ENCODE measurements around the gene TBCC.
A peak's percentile ranks its signal among the peaks of the same experiment; 100 is the strongest.
"Not testable (repeated sequence)": the region's sequence is repeated elsewhere in the genome, so short reads cannot be mapped to it uniquely, and the experiment has no call there.

TBCC gene
- 88.2 to 100 (median 92.9) reads per million in 4 experiments for total RNA-seq

GRCh38 chr6:42745640-42746462, at the start of gene TBCC:
Gene TBCC (minus strand): TSS chr6:42746103. CDS start chr6:42746073, 30 bp downstream.
- peak; percentile 94 for DNase-seq

- DNase-seq: no peak
Observed at GRCh38 chr6:42795651-42796050, 49.7 kb upstream of the TBCC start.

- no peak for DNase-seq
Observed at GRCh38 chr6:42791706-42792320, 45.9 kb upstream of the TBCC start.

- DNase-seq: no peak
Observed at GRCh38 chr6:42790549-42791181, 44.8 kb upstream of the TBCC start.

- DNase-seq: no peak
Observed at GRCh38 chr6:42788671-42789070, 42.8 kb upstream of the TBCC start.

- no peak for DNase-seq
Observed at GRCh38 chr6:42787063-42787472, 41.2 kb upstream of the TBCC start.

GRCh38 chr6:42786525-42786985, 40.7 kb upstream of the TBCC start:
- DNase-seq: no peak

GRCh38 chr6:42784717-42785498, 39.0 kb upstream of the TBCC start:
- DNase-seq: no peak

- DNase-seq: no peak
Observed at GRCh38 chr6:42783876-42784642, 38.2 kb upstream of the TBCC start.

- DNase-seq: peak; percentile 63
Observed at GRCh38 chr6:42783177-42783875, 37.4 kb upstream of the TBCC start.

- peak; percentile 68 for DNase-seq
Observed at GRCh38 chr6:42782689-42783176, 36.8 kb upstream of the TBCC start.

- peak; percentile 63 for DNase-seq
Observed at GRCh38 chr6:42781796-42782688, 36.1 kb upstream of the TBCC start, which contains the start of gene BICRAL. Gene BICRAL (plus strand): TSS chr6:42782052. CDS start chr6:42822023, 39,971 bp downstream.

- DNase-seq: no peak
Observed at GRCh38 chr6:42781546-42781795, 35.6 kb upstream of the TBCC start.

GRCh38 chr6:42779521-42779920, 33.6 kb upstream of the TBCC start:
- no peak for DNase-seq

- DNase-seq: no peak
Observed at GRCh38 chr6:42778122-42778521, 32.2 kb upstream of the TBCC start.

GRCh38 chr6:42777126-42777822, 31.4 kb upstream of the TBCC start:
- DNase-seq: no peak

- not testable (repeated sequence) for DNase-seq
Observed at GRCh38 chr6:42774821-42775487, 29.1 kb upstream of the TBCC start.

- no peak for DNase-seq
Observed at GRCh38 chr6:42774201-42774600, 28.3 kb upstream of the TBCC start.

- DNase-seq: no peak
Observed at GRCh38 chr6:42771741-42772100, 25.8 kb upstream of the TBCC start.
